GM18517 (cell line): Measurements from ENCODE around the gene USP5.

ENCODE experiments used
- ATAC-seq: cut with Tn5 transposase; IDR thresholded peaks from one replicate; pipeline ENCODE4 v1.9.1; 2021; ENCODE audit warnings: mild to moderate bottlenecking, moderate library complexity; ENCODE audit not compliant: unreplicated experiment

USP5 gene

DNA sequence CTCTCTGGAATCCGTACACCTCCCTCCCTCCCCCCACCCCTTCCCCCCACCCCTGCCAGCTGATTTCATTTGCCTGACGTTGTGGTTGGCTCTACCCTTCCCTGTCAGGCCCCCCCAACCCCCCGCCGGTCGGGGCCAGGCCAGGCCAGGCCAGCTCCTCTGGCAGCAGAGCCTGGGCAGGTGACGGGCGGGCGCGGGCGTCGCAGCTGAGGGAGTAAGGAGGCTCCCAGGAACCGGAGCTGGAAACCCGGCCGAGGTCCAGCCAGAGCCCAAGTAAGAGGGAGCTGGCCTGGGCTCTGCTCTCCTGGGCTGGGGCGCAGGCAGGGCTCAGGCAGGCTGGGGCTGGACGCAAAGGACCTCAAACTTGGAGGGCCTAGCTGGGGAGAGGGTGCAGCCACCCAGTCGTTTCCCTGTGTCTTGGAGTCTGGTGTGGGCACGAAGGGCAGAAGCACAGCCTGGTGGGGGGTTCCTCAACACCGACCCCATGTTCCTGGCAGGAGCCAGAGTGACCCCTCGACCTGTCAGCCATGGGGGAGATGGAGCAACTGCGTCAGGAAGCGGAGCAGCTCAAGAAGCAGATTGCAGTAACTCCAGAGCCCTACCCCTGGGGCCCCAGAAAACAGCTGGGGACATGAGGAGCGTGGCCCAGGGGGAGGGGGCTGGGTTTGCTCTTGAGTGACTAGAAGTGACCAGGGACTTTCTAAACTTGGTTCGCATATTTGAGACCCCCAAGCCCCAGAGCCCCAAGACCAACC is 11.0 kb upstream of the USP5 start, which contains the start of gene GNB3:
Gene GNB3 (plus strand): TSS at position 165 of the 755 bp plus-strand sequence. CDS start 363 bp downstream, at position 528.
- no peak for ATAC-seq

DNA sequence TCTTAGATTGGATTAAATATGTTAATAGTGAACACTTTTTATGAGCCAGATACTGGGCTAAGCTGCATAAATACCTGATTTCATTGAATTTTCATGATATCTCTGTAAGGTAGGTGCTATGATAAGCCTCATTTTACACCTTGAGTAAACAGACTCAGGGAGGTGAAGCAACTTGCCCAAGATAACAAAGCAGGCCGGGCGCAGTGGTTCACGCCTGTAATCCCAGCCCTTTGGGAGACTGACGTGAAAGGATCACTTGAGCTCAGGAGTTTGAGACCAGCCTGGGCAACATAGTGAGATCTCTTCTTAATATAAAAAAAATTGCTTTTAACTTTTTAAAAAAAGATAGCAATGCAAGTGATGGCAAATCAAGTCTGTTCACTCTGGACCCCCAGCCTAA is 9.9 kb upstream of the USP5 start:
- no peak for ATAC-seq

DNA sequence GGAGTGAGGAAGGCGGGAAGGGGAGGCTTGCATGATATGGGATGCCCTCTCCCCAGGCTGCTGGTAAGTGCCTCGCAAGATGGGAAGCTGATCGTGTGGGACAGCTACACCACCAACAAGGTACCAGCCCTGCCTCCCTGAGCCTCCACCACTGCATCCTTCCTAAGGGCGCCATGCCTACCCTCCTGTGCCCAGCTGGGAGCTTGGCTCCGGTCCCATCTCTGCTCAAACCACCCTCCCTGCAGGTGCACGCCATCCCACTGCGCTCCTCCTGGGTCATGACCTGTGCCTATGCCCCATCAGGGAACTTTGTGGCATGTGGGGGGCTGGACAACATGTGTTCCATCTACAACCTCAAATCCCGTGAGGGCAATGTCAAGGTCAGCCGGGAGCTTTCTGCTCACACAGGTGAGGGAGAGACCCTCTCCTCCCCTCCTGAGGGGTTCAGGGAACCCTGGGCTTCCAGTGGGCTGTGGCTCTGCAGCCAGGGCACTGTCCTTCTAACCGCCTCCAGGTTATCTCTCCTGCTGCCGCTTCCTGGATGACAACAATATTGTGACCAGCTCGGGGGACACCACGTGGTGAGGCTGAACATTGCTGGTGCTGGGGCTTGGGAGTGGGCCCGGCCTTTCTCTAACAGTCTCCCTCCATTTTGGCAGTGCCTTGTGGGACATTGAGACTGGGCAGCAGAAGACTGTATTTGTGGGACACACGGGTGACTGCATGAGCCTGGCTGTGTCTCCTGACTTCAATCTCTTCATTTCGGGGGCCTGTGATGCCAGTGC is 8.6 kb upstream of the USP5 start:
- ATAC-seq = no peak

DNA sequence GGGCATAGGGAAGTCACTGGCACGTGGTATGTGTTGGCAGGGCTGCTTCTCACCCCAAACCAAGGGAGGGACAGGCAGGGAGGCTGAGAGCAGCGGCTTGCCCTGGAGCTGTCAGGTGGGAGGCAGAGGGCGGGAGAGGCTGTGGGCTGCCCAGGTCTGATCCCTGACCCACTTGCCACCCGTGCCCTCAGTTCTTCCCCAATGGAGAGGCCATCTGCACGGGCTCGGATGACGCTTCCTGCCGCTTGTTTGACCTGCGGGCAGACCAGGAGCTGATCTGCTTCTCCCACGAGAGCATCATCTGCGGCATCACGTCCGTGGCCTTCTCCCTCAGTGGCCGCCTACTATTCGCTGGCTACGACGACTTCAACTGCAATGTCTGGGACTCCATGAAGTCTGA is 6.6 kb upstream of the USP5 start:
- no peak for ATAC-seq

DNA sequence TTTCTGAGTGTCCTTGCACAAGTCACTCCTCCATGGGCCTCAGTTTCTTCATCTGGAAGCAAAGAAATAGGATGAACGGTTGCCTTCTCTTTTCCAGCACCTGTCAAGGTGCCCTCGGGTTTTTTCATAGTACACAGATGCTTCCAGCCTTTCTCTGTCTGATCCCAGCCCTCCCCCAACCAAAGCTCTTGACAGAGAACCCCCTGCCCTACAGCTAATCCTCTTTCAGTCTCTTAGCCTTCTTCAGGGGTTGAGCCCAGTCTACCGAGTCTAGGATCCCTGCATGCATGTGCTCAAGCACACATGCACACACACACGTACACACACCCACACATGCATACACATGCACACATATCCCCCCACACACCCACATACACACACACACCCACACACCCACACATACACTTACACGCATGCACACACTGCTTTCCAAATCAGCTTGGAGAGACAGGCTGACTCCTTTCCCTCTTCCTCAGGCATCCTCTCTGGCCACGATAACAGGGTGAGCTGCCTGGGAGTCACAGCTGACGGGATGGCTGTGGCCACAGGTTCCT is 5.6 kb upstream of the USP5 start:
- ATAC-seq = no peak

DNA sequence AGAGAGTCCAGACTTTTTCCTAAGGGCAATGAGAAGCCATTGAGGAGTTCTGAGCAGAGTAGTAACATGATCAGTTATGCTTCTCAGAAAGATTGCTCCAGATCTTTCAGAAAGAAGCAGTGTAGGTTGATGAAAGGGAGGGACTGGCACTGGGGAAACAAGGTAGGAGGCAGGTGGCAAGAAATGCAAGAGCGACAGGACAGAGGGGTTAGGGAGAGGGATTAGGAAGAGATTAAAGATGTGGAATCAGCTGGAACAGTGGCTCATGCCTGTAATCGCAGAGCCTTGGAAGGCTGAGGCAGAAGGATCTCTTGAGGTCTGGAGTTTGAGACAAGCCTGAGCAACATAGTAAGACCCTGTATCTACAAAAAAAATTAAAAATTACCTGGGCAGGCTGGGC is 4.3 kb upstream of the USP5 start:
- no peak for ATAC-seq

DNA sequence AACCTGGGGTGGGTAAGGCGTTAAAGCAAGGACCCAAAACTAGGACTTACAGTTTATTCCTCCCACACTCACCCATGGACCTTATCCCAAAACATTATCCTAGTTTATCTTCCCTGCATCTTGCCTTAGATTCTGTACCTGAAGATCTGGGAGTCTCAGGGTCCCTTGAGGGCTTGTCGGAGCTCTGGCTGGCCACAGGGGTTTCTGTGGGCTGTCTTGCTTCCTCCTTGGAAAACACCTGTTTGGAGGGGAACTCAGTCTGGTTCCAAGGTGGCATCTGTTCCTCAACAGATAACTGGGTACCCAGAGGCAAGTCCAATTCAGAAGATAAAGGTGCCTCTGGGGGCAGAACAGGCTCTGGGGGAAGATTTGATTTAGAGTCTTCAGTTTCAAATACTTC is 2.5 kb upstream of the USP5 start:
- ATAC-seq = no peak

DNA sequence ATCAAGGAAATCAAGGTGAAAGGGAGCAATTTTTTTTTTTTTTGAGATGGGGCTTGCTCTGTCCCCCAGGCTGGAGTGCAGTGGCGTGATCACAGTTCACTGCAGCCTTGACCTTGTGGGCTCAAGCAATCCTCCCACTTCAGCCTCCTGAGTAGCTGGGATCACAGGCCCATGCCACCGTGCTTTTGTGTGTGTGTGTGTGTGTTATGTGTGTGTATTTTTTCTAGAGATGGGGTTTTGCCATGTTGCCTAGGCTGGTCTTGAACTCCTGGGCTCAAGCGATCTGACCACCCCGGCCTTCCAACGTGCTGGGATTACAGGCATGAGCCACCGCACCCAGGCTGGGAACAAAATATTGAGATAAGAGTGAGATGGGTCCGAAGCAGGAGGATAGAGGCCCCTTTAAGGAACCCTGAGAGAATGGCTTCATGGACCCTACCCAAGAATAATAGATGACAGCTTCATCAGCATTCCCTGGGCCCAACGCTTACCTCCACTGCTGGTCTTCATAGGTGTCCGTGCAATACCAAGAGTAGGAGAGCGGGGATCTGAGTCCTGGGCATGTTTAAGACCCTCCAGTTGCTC is 1.9 kb upstream of the USP5 start:
- ATAC-seq = no peak

DNA sequence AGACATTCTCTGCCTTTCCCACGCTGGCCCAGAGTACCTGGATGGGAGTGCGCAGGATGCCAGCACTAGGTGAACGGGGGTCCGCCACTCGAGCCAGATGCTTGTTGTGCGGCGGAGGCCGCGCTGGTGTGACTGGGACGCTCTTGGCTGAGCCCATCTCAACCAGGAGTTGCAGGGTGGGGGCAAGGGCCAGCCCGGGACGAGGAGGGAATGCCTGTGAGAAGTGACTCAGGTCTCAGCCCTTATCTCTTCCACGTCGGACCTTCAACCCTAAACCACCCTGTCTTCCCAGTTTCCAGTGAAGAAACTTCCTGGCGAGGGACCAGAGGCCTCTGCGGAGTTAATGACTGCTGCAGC is 1.2 kb upstream of the USP5 start:
- ATAC-seq = no peak

DNA sequence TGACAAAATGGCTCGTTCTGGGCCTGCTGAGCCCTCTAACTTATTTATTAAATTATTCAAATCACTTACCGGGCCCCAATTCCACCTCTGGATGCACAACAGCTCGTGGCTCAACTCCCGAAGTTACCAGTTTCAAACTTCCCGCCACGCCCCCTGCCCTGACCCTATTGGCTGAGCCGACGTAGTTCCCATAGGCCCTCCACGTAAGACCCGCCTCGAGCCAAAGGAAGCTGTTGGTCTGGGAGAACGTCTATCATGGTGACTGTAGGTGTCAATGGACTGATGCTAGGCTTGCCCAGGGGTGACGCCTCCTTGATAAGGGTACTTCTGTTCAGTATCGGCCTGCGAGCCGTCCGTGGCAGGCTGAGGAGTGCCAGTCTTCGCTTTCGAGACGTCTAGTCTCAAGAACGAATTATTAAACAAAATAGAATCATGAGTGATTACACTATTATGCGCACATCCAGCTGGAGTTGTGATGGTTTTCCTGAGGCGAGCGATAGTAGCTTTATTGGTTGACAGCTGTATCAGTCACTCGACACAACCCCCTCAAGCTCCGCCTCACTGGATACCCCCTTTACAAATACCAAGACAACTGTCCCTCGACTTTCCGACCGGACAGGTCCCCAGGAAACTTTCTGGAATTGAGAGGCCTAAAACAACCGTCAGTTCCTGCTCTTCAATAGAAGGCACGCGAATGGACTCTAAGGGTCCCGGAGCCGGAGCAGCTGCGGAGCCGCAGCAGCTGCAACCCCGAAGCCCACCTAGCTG is 613 bp upstream of the USP5 start, which contains the start of gene CDCA3:
Gene CDCA3 (minus strand): TSS at position 134 of the 768 bp plus-strand sequence. CDS start 334 bp downstream, outside the sequence.
- ATAC-seq = peak; percentile 62

DNA sequence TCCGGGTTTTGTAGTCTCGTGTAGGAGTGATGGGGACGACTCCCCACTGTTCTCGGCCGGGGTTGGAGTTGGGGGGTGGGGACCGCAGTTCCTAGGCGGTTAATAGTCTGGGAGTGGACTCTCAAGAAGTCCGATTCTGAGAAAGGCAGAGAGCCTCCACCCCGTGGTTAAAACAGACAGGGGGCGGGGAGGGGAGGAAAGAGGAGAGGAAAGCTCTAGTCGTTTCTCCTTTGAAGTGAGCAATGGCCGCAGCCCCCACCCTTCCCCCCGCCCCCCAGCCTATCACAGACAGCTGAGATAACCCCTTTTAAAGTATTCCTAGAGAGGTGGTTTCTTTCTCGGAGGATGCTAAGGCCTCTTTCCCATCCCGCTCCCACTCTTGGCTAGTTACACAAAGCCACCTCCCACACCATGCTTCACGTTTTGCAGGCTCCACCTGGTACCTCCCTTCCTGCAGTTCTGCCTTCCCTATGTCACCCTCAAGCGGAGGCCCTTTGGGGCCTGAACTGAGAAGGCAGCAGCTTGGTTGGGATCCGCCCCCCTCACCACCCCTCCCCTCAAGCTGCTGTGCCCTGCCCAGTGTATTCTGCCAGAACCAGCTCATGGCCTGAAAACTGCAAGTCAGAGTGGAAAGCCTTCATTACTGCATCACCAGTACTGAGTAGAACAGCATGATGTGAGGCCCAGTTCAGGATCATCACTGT is 853 bp downstream of the USP5 start:
- no peak for ATAC-seq

DNA sequence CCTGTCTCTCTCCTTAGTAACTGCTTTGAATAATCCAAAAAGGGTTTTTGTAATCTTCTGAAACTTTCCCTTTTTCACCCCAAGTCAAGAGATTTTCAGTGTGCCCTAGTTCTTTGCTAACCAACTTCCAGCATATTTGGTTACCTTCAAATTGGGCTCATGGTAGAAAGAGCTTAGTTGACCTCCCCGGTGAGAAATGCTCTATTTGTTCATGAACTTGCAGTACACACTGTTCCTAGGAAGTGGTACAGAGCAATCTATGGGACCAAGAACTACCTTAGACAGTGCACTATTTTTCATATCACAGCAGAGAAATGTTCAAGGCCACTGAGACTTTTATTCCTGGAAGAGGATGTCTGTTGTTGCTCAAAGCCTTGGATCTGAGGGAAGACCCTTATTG is 1.7 kb downstream of the USP5 start:
- ATAC-seq = no peak

DNA sequence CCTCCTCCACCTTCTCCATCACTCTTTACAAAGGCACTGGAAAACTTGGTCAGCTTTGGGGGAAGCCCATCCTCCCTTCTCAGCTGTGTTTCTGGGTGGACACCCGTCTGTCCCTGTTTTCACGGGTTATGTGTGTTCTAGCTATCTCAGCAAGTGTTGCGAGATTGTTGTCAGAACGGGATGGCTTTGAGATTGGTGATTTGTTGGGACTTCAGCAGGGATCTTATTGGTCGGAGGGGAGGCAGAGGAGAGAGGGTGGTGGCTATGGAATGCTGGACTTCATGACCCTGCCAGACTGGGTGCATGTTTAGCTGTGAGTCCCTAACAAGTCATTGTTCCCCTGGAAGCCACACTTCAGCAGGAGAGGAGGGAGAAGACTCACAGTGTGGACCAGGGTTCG is 2.1 kb downstream of the USP5 start:
- ATAC-seq = no peak

DNA sequence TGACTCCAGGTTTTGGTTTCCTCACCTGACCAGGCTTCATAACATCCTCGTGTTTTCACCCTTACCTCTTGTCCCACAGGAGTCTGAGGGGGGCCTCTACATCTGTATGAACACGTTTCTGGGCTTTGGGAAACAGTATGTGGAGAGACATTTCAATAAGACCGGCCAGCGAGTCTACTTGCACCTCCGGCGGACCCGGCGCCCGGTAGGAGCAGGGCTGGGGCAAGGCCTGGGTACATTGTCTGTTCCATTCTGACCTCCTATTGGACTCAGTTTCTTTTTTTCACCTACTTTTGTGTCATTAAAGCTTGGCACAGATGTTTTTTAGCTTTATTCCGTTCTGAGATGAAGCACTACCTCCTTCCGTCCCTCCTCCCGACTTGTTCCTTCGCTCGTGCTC is 3.4 kb downstream of the USP5 start:
- no peak for ATAC-seq

DNA sequence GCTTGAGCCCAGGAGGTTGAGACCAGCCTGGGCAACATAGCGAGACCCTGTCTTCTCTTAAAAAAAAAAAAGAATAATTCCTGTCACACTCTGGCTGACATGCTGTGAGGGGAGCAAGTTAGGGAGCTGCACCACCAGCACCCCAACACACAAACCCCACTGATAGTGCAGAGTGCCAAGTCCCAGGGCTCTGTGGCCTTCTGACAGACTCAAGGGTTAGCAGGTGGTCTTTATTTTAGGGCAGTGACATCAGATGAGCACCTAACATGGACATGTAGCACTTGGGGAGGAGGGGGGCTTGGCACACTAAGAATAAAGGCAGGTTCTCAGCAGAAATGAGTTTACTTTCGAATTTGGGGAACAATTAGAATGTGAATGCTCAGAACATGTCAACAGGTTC is 6.8 kb downstream of the USP5 start:
- ATAC-seq = no peak

DNA sequence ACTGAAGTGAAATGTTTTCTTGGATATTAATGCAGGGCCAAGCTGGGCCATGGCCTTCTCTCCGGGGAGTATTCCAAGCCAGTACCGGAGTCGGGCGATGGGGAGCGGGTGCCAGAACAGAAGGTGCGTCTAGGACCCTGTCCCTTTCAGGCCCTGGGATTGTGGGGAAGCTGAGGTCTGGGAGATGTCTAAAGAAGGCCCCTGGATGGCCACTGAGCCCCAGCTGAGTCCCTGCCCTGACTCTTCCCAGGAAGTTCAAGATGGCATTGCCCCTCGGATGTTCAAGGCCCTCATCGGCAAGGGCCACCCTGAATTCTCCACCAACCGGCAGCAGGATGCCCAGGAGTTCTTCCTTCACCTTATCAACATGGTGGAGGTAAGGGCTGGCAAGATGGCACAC is 8.2 kb downstream of the USP5 start:
- no peak for ATAC-seq

DNA sequence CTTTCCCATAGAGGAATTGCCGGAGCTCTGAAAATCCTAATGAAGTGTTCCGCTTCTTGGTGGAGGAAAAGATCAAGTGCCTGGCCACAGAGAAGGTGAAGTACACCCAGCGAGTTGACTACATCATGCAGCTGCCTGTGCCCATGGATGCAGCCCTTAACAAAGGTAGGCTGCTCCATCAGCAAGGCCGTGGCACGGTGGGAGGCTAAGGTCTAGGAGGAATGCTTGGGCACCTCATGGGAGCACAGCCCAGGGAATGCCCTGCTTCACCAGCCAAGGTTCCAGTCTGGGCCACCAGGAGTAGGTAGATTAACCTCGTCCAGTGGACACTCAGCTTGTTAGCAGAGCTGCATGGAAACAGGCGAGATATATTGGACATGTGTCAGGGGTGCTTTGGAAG is 9.0 kb downstream of the USP5 start:
- ATAC-seq = no peak

DNA sequence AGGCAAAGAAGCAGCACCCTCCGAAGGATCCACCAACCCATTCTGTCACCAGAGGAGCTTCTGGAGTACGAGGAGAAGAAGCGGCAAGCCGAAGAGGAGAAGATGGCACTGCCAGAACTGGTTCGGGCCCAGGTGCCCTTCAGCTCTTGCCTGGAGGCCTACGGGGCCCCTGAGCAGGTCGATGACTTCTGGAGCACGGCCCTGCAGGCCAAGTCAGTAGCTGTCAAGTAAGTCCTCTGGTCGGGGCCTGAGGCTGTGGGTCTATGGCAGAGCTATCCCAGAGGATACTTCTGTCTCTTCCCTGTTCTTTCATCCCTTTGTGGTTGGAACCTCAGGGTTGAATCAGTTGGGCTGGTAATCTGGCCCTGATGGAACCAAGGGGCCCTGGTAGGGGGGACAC is 9.4 kb downstream of the USP5 start:
- no peak for ATAC-seq

DNA sequence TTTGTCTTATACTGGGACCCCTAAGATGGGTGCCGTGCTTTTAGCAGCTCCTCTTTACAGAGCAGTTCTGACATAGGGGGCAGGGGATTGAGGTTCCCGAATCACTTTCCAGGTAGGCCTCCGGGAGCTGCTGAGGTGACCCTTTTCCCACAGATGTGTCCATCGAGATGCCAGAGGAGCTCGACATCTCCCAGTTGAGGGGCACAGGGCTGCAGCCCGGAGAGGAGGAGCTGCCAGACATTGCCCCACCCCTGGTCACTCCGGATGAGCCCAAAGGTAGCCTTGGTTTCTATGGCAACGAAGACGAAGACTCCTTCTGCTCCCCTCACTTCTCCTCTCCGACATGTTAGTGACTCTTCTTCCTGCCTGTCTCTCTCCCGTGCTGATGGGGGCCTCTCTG is 11.1 kb downstream of the USP5 start:
- no peak for ATAC-seq

DNA sequence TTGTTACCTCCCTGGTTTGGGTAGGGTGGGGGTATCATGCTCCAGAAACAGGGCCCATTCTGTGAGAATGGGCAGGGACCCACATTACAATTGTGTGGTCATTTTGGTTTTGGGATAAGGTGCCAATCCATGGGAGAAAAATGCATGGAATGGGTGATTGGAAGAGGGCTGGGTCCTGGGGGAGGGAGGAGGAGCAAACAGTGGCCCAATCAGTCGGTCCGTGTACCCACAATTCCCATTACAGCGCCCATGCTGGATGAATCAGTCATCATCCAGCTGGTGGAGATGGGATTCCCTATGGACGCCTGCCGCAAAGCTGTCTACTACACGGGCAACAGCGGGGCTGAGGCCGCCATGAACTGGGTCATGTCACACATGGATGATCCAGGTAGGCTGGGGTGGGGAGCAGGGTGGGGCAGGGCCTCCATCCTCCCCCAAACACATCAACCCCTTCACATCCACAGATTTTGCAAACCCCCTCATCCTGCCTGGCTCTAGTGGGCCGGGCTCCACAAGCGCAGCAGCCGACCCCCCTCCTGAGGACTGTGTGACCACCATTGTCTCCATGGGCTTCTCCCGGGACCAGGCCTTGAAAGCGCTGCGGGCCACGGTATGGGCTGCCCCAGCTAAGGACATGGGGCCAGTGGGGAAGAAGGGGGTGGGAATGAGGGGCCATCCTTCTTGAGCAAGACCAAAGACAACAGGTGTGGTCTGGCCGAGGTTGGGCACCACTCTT is 11.8 kb downstream of the USP5 start:
- no peak for ATAC-seq
